HG02973 (cell line): ENCODE data around the gene PLA2G5.
"Not testable (repeated sequence)": the region's sequence is repeated elsewhere in the genome, so short reads cannot be mapped to it uniquely, and the experiment has no call there.

Experiments
- ATAC-seq: cut with Tn5 transposase; IDR thresholded peaks from one replicate; pipeline ENCODE4 v1.9.1; 2021; ENCODE audit warnings: moderate library complexity; ENCODE audit not compliant: unreplicated experiment

PLA2G5 gene

GRCh38 chr1:20069874-20070273 is at the start of gene PLA2G5:
Gene PLA2G5, plus strand, starts transcription at chr1:20070194. Its CDS starts 14,637 bp downstream, at chr1:20084831.
- ATAC-seq: no peak

DNA sequence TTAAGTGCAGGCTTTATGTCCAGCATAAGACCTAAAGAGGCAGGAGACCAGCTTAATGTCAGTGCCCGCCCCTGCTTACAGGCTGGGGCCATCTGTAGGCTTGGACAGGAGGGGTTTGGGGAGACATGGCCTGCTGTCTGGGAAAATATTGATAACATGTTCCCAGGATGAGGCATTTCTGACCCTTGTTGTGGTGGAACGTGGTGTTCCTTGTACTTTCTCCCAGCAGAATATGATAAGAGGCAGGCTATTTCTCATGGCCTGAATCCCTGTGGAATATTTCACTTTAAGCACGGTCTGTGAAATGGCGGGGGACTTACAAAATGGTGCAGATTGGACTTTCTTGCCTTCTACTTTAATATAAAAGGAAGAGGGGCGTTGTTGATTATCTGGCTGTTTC is 41.9 kb upstream of the PLA2G5 start:
- ATAC-seq: no peak

- ATAC-seq: no peak
These were observed 41.3 kb upstream of the PLA2G5 start for GRCh38 chr1:20028726-20029125.

- ATAC-seq: no peak
These were observed 40.6 kb upstream of the PLA2G5 start for GRCh38 chr1:20029178-20029912.

GRCh38 chr1:20030436-20031151 is 39.4 kb upstream of the PLA2G5 start:
- not testable (repeated sequence) for ATAC-seq

DNA sequence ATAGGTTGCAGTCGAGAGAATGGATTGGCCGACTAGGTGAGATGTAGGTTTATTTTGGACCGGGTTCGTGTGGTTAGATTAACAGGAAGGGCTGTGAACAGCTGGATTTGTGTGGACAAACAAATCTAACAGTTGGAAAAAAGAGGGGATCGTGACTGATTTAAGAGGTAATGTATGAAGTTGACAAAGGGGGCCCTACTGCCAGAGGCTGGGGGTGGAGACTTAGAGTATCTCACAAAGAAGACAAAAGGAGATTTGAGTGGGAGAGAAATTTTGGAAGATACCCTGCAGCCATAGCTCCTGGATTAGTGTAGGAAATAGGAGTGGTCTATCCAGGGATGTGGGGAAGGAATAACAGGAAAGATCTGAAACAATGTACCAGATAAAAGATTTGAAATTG is 38.8 kb upstream of the PLA2G5 start:
- ATAC-seq: no peak

DNA sequence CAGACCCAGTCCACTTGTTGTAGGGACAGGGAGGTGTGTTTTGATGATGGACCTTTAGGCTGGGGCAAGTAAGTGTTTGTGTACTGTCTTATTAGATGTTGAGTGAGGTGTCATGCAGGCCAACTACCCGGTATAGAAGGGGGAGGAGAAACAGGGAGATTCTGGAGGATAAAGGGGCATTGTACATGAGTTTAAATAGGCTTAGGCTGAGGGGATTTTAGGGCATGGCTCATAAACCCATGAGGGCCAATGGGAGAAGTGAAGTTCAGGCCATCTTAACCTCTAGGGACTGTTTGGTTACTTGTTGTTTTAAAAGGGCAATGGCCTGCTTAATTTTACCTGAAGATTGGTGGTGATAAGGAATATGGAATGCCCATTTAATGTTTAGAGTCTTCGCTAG is 38.2 kb upstream of the PLA2G5 start:
- ATAC-seq: no peak

GRCh38 chr1:20032425-20032824 is 37.6 kb upstream of the PLA2G5 start:
- no peak for ATAC-seq

DNA sequence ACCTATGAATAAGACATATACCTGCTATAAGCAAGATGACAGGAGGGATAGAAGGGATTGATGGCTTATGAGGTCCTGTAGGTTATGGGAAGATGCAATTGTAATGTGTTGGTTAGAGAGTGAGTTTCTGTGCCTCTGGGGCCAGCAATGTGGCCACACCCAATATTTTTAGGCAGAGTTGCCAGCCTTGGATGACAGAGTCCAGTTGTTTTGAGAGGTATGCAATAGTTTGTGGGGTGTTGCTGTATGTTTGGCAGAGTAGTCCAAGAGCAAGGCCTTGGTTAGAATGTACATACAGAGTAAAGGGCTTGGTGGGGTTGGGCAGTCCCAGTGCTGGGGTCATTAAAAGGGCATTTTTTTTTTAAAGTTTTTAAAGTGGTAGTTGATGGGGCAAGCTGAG is 36.6 kb upstream of the PLA2G5 start:
- no peak for ATAC-seq

DNA sequence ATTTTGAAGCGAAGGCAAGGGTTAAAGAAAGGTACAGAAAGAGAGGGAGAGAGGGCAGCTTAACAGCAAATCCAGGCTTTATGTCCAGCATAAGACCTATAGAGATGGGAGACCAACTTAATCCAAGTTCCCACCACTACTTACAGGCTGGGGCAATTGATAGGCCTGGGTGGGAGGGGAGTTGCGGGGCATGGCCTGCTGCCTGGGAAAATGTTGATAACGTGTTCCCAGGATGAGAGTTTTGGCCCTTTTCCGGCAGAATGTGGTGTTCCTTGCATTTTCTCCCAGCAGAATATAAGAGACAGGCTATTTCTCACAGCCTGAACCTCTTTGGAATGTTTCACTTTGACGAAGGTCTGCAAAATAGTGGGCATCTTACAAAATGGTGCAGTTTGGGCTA is 34.9 kb upstream of the PLA2G5 start:
- no peak for ATAC-seq

DNA sequence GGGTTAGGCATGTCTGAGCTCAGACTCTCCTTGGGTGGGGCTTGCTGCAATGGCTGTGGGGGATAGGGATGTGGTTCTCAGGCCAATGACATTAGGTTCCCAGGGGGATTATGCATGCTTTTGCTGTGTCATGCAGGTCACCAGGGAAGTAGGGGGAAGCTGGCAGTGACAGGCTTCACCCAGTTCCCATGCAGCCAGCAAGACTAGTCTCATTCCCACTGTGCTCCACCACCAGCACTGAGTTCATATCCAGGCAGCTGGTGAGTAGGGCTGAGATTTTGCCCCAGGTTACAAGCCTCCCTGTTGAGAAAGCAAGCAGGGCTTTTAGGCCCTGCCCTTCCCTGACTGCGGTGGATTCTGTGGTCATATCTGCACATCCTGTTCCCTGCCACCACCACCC is 32.1 kb upstream of the PLA2G5 start:
- no peak for ATAC-seq

GRCh38 chr1:20047096-20047495 is 22.9 kb upstream of the PLA2G5 start:
- no peak for ATAC-seq

- no peak for ATAC-seq
These were observed 21.4 kb upstream of the PLA2G5 start for GRCh38 chr1:20048563-20048962.

DNA sequence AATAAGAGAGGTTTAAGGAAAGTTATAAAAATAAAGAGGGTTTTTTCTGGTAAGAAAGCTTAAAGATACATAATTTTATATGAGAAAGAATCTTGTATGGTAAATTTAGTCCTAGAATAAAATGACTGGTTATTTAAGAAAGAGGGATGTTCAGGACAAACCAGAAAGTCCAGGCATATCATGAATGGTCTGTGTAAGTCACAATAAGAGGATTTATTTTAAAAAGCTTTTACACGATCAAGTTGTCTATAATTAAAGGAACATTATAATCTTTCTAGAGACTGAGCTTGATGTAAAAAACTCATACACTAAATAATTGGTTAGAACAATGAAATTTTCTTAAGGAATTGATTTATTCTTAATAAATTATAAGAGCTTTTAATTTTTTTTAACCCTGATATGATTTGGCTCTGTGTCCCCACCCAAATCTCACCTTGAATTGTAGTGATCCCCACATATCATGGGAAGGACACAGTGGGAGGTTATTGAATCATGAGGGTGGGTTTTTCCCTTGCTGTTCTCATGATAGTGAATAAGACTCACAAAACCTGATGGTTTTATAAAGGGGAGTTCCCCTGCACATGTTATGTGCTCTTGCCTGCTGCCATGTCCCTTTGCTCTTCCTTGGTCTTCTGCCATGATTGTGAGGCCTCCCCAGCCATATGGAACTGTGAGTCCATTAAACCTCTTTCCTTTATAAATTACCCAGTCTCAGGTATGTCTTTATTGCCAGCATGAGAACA is 20.8 kb upstream of the PLA2G5 start:
- not testable (repeated sequence) for ATAC-seq

DNA sequence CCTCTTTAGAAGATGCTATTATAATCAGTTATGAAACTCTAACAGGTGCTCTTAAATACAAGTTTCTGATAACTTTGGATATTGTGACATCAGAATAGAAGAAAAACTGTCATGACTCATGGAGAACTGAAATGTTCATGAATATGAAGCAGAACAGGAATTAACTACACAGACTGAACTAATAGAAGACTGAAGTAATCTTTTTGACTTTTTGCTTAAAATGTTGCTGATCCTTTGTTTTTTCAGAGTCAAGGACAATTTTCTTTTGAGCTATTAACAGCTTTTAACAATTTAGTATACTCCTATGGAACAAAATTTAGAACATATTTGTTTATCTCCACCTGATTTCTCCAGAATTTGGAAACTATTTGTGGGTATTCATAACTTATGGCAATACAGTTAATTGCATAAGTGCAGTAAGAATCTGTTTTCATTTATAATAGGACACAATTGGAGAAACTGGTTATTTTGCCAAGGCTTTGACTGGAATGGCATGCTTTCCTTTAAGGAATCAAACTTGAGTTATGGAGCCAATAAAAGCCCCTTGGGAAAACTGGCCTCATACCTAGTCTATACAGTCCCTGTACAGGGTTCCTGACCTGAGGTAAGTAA is 18.7 kb upstream of the PLA2G5 start:
- no peak for ATAC-seq

- ATAC-seq: no peak
These were observed 17.6 kb upstream of the PLA2G5 start for GRCh38 chr1:20052386-20052785.

DNA sequence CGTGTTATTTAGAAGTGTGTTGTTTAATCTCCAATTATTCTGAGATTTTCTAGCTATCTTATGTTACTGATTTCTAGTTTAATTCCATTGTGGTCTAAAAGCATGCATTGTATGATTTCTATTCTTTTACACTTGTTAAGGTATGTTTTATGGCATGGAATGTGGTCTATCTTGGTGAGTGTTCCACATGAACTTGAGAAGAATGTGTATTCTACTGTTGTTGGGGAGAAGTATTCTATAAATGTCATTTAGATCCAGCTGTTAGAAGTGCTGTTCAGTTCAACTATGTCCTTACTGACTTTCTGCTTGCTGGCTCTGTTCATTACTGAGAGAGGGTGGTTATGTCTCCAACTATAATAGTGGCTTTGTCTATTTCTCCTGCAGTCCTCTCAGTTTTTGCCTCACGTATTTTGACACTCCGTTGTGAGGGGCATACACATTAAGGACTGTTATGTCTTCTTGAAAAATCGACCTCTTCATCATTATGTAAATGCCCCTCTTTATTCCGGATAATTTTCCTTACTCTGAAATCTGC is 12.0 kb upstream of the PLA2G5 start:
- no peak for ATAC-seq

GRCh38 chr1:20058531-20058930 is 11.5 kb upstream of the PLA2G5 start:
- ATAC-seq: no peak

- ATAC-seq: no peak
These were observed 10.1 kb upstream of the PLA2G5 start for GRCh38 chr1:20059847-20060246.

GRCh38 chr1:20060791-20061190 is 9.2 kb upstream of the PLA2G5 start:
- not testable (repeated sequence) for ATAC-seq

- ATAC-seq: no peak
These were observed 8.1 kb upstream of the PLA2G5 start for GRCh38 chr1:20061866-20062265.
